Sigmoid colon (tissue), 4 donors: ENCODE results near the gene TAF11L14.
"Not testable (repeated sequence)": the region's sequence is repeated elsewhere in the genome, so short reads cannot be mapped to it uniquely, and the experiment has no call there.

Source experiments
- POLR2A ChIP-seq, 2 donors: fragments of 450-650 bp; IDR thresholded peaks; one replicate each; pipeline ENCODE4 v1.6.1; 2016; ENCODE audit warnings: antibody characterized with exemption in 2 of 2, mild to moderate bottlenecking in 2 of 2, moderate library complexity in 2 of 2
- POLR2AphosphoS5 ChIP-seq, 4 donors: sonication (generic); formaldehyde crosslinking; IDR thresholded peaks; one replicate each; pipeline ENCODE4 v1.6.1; 2017; ENCODE audit warnings: antibody characterized with exemption in 4 of 4

DNA sequence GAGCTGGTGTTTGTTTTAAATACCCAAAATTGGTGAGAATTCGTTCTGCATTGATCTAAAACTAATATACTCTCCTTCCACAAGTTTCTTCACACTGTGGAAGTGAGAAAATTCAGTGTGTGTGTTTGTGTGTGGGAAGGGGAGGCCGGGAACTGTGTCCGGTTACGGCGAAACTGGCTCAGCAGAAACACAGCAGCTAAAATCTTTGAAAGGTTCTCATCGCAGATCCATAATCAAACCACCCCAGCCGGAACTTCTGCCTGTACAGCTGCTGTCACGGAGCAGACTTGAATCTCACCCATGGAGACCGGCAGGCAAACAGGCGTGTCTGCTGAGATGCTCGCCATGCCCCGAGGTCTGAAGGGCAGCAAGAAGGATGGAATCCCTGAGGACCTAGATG, 2.5 kb upstream of the TAF11L14 start, which contains the start of gene TAF11L13:
- TF ChIP-seq POLR2A, POLR2AphosphoS5 (IDR thresholded peaks at IDR 0.05): not testable (repeated sequence)
